ENCODE measurements around the gene SCARB1.

- TF ChIP-seq CTCF (IDR thresholded peaks at IDR 0.05) (no peak), POLR2AphosphoS5 (IDR thresholded peaks at IDR 0.05) (no peak), EP300 (IDR thresholded peaks at IDR 0.05) (no peak)
Measured at GRCh38 chr12:124866195-124866882, 2.7 kb upstream of the SCARB1 start.

Data from esophagus muscularis mucosa (tissue), 4 donors.